Activated T-cell treated with anti-CD3 and anti-CD28 coated beads for 24 hours (primary cell): ENCODE measurements around the gene UMODL1.
"Not testable (repeated sequence)": the region's sequence is repeated elsewhere in the genome, so short reads cannot be mapped to it uniquely, and the experiment has no call there.

Experiments
- DNase-seq: peaks from one replicate; pipeline ENCODE4 v3.0.0-alpha.2; 2020; ENCODE audit warnings: low read depth

UMODL1 gene

DNA sequence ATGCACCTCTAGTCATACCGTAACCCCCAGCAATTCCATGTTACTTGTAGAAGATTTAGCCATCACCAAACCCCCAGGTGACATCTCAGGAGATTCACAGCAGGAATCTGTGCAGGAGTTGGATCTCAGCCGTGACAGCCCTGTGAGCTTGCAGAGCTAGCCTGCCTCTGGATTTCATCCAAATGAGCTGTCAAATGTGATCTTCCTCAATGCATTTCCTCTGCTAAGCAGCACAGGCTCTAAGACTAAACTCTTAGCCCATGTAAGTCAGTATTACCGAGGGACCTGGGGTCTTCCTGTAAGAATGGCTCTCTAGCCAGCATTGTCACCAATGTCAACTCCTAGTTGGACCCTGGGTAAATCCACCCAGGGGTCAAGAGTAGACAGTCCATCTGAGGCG, 41.7 kb downstream of the UMODL1 start:
- no peak for DNase-seq

DNA sequence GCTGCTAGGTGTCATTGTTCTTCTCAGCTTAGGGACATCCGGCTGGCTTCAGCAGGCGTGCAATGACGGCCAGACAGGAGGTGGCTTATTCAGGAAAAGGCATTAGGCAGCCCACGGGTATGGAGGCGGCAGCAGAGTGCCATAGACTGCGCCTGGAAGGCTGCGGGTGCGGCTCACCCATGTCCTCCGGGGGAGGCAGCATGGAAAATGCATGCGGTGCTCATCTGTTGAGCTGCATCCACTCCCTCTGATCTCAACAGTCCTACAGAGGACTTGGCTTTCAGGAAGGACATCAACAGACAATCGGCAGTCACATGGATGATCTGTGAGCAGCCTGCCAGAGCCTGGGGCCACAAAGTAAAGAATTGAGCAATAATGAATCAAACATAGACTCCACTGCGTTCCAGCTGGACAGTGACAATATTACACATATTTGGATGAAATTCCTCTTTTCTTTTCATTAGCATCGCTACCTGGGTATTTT, 42.9 kb downstream of the UMODL1 start:
- DNase-seq, result no peak

DNA sequence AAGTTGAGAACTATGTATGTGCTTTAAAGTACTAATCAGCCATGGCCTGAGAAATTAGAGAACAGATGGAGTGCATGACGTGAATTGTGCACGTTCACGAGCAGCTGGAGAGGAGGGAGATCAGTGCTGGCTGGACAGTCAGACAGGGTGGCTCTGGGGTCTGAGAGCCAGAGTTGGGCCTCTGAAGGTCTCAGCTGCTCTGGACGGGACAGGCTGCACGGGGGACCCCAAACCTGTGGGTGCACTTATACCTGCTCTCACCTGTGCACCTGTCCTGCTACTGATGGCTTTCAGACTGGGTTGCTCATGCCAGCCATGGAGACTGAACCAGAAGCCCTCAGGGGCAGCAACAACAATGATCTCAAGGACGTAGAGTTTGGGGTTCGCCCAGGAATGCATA, 43.5 kb downstream of the UMODL1 start:
- no peak for DNase-seq

DNA sequence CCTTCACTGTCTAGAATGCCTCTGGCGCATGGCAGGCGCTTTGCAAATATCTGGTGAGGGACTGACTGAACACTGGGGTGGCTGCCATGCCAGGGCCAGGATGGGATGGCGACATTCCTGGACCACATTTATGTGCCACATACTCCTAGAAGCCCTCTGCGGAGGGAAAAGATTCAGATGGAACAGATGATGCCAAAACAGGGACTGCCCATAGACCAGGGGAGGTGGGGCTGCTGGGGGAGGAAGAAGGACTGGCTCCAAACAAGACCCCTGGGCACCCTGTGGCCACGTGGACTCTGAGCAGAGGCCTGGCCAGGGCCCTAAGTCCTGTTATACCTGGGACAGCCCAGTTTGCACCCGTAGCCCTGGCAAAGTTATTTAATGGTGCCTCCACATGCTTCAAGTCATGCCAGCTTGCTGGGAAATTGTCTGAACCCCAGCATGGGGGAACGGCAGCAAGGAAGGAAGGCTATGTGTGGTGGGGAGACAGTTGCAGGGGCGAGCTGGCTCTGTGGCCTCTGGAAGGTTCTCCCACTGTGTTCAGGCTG, 44.1 kb downstream of the UMODL1 start:
- no peak for DNase-seq

DNA sequence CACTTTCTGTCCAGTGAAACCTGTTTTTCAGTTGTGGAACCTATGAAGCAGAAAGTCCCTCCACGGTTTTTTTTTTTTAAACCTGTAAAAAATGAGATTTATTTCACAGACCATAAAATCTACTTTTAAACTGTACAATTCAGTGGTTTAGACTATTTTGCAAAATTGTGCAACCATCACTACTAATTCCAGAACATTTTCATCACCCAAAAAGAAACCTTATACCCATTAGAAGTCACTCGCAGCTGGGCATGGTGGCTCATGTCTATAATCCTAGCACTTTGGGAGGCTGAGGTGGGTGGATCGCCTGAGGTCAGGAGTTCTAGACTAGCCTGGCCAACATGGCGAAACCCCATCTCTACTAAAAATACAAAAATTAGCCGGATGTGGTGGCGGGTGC, 45.4 kb downstream of the UMODL1 start:
- not testable (repeated sequence) for DNase-seq

DNA sequence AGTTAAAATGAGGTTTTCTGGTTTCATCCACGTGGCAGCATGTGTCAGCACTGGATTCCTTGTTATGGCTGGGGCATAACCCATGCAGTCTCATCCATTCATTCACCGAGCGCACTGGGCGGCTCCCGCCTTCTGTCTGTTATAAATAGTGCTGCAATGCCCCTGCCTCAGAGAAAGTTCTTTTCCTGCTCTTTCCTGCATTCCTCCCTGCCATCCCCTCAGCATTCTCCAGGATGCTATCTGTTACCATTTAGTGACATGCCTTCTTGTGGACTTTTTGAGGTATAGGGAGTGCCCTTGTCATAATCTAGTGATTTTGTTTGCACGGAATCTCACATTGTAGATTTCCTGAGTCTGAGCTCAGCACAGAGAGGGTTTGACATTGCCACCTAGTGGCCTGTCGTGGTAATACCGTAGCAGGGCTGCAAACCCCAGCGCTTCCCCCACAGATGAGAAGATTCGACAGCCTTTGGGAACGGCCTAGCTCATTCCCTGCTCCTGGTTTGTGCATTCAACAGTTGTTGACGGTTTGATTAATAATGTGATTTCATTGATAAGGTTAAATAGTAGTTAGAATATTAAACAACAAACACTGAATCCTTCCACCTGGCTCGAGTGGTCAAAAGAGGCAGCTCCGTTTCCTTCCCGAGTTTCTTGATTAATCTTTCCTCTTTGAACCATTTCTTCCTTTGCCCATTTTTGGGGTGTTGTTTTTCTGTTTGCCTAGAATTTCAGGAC, 46.3 kb downstream of the UMODL1 start:
- DNase-seq, result peak; percentile 70

DNA sequence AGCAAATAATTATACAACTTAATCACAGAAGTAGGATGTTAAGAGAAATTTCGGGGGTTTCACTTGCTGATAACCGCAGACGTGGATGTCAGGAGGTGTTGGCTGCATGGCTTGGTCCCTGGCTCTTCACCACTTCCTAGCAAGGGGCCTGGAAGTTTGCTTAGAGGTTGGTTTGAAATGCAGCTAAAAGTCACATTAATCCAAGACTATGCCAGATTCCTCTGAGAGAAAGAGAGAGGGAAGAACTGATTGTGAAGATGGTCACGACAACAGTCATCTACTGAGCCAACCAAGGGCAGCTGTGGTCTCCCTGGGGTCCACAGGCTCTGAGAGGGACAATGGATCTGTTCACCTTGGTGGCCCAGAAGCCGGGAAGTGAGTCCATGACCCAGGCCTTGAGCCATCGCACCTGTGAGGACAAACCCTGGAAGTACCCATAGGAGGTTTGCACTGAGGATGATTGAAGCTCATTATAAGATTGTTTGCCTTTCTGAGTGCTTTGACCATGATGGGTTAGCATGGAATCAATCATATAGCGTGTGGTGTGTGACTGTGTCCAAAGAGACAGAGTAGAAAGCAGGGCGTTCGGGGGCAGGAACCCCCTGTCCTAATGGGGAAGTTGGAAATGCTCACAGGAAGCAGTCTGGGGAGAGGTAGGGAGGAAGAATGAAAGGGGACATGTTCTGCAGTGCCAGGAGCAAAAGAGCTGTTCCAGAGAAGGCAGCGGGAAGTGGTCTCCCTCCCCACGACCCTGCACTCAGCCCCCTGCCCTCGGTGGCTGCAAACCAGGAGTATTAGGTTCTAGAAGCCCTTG, 47.1 kb downstream of the UMODL1 start:
- DNase-seq, result no peak

DNA sequence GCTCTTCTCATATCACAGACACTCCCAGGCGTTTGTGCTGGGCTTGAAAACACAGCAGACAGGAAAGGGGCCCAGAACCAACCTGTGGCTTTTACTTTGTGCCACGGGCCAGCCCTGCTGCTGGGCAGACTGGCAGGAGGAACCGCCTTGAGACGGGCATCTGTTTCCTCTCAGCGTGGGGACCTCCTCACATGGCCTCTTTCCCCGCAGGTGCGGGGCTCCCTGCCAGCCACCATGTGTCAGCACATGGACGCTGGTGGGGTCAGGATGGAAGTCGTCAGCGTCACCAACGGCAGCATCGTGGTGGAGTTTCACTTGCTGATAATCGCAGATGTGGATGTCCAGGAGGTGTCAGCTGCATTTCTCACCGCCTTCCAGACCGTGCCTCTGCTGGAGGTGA, 47.8 kb downstream of the UMODL1 start:
- no peak for DNase-seq

DNA sequence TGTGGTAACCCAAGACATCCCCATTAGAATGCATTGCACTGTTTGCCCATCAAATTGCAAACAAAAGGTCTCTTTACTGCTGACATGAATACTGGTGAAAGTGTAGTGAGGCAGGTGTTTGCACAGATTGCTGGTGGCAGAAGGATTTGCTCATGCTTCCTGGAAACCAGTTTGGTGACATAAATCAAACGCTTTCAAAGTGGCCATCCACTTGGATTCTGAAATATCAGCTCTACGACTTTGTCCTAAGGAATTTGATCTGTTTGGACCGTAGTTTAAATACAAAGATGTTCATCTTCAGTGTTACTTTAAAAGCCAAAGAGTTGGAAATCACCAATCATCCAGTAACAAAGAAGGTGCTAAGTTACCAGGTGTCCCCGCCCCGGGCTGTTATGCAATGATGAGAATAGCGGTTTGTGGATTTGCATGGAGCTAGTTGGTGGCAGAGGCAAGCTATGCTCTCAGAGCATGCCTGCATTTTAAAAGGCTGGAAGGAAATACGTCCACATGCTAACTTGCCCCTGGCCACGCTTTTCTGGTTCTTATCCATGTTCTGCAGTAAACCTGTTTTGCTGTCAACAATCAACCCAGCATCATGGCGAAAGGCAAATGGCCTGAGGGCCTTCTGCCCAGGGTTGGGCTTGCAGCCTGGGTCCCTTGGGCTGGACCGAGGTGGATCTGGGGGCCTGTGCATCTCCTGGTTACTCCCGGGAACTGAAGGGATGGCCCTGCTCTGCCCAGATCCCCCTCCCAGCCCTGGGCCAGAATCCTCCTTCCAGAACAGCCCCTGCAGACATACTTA, 49.2 kb downstream of the UMODL1 start:
- DNase-seq, result no peak

DNA sequence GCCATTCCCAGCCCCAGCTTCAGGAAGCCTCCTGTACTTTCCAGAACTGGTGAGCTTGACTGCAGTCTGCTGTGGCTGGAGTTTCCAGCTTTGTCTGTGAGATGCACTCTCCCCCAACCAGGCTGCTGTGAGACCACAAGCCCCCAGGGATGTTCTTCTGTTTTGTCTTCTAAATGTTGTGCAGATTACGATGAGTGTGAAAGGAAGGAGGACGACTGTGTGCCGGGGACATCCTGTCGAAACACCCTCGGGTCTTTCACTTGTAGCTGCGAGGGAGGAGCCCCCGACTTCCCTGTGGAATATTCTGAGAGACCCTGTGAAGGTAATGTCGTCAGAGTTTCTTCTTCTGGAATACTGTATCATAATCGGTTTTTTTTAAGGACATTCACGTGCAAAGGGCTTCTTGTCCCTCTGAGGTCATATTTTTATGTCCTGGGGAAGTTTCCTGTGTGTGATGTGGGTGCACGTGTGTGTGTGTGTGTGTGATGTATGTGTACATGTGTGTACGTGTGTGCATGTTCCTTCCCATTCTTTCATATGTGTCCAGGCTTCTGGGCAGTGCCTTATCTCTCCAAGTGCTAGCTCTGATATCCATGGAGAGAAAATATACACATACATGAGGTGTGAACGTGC, 49.9 kb downstream of the UMODL1 start:
- no peak for DNase-seq

DNA sequence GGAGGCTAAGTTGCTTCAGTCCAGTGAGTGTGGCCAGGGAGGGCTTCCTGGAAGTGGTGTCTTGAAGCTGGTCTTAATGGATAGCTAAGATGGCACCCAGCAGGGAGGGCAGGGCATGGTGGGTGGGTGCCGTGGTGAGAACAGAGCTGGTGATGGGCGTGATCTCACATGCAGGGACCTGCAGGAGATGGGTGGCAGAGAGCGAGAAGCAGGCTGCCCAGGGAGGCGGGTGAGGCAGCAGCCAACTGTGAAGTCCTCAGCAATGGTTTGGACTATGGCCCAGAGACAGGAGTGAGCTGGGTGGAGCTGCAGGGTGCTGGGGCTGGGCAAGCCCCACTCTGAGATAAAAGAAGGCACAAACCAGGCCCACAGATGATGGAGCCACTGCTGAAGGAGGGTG, 50.7 kb downstream of the UMODL1 start:
- DNase-seq, result no peak

DNA sequence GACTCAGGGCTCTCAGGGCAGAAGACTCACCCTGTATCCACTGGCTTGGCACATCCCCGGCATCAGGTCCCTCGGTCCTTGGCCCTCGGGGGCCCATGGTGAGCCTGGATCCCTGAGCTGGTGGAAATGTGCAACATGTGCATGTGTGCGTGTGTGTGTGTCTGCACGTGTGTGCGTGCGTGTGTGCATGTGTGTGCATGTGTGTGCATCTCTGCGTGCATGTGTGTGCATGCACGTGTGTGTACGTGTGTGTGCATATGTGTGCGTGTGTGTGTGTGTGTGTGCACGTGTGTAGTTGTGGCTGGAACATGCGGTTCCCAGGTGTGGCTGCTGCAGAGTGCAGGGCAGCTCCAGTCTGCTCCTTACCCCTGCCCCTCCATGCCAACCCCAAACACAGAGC, 51.3 kb downstream of the UMODL1 start:
- DNase-seq, result no peak

DNA sequence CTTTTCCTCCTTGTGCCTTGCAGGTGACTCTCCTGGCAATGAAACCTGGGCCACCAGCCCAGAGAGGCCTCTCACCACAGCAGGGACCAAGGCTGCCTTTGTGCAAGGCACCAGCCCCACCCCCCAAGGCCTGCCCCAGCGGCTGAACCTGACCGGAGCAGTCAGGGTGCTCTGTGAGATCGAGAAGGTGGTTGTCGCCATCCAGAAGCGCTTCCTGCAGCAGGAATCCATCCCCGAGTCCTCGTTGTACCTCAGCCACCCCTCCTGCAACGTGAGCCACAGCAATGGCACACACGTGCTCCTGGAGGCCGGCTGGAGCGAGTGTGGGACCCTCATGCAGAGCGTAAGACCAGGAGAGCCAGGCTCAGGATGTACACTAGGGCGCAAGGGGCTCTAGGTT, 51.7 kb downstream of the UMODL1 start:
- DNase-seq, result no peak

DNA sequence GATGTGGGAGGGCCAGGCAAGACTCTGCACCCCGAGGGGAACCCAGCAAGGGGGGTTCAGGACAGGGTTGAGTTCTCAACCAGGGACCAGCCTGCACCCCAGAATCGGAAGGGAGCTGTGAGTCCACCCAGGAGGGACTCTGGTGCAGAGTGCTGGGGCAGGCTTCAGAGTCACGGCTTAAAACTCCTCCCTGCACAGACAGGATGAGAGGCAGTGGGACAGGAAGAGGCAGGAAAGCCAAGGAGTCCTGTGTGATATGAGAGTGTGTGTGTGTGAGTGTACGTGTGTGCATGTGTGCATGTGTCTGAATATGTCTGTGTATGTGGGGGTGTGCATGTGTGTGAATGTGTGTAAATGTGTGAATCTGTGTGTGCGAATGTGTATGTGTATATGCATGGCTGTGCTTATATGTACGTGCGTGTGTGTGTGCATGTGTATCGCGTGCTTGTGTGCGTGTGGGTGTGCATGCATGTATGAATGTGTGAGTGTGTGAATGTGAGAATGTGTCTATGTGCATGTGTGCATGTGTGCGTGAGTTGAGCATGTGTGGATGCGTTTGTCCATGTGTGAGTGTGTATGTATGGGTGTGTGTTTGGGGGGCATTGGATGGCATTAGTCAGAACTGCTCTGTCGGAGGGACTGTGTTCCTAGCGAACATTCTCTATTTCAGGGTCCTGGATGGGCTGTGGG, 52.2 kb downstream of the UMODL1 start:
- no peak for DNase-seq

DNA sequence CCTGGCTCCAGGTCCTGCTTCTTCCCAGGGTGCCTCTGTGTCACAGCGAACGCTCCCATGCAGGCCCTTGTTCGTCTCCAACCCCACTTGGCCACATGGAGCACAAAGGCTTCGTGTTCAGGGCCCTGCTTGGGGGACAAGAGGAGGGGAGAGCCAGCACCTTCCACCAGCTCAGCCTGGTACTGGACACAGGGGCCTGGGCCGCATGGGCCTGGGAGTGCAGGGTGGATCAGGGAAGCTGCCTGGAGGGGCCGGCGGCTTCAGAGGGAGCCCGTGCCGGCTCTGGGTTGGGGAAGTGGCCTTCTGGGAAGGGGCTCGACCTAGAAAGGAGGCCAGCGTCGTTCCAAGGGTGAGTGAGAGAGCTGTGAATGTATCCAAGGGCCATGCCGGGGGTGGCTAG, 53.0 kb downstream of the UMODL1 start:
- no peak for DNase-seq

DNA sequence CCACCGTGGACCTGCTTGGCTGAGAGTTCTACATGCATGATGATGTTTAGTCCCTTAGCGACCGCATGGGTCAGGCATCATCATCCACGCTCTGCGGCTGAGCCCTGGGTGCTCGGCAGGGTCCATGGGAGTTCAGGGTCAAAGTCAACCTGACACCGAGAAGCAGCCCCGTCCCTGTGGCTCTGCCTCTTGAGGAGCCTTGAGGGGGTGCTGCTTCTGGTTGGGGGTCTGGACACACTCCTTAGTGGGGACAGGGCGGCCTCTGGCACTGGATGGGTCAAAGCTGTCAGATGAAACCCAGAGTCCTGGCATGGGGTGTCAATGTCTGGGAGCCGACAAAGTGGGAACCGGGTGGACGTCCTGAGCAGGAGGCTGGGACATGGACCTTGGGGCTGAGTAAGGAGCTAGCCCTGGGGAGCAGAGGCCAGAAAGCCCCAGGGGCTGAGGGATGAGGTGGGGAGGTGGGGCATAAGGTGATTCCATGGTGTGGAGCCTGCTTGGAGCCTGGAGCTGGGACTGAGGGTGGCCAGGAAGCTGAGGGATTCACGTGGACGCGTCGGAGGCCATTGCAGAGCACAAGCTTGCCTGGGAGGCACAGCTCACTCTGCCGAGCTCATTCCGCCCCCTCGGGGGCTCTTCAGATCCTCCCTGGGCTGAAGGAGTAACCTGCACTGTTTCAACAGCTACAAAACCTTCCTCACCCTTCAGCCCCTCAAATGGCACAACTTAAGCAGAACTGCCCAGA, 53.9 kb downstream of the UMODL1 start:
- DNase-seq, result no peak

DNA sequence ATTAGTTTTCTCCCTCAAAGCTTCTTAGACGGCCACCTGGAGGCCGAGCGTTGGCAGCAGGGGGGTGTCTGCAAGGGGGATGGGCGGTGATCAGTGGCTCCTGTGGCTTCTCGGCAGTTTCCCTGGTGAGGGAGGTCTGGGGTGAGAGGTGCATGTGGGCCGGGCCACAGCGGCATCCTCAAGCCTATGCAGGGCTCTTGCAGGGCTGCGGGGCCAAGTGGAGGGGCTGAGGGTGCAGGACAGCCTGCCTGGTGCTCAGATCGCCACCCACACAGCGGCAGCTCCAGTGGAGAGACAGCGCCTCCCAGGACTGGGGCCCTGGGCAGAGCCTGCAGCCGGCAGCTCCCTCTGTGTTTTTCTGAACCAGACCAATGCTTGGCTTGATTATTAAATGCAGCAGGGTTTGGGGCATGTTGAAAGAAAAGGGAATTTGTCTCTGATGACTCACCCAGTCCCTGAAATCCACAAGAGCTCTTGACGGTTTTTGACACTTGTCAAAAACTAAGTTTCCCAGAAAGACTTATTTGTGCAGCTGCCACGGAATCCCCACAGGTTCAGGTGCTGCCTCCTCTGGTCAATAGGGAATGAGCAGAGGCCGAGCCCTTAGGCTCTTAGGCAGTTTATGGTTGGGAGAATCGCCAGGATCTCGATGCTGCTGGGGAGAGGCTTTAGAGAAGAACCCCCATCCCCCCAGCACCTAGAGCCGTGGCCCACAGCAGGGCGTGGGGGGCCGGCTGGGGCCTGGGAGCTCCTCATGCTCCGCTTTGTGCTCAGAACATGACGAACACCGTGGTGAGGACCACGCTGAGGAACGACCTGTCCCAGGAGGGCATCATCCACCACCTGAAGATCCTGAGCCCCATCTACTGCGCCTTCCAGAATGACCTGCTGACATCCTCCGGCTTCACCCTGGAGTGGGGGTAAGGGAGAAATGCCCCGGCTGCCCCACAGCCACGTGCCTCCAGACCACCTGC, 54.7 kb downstream of the UMODL1 start:
- no peak for DNase-seq

DNA sequence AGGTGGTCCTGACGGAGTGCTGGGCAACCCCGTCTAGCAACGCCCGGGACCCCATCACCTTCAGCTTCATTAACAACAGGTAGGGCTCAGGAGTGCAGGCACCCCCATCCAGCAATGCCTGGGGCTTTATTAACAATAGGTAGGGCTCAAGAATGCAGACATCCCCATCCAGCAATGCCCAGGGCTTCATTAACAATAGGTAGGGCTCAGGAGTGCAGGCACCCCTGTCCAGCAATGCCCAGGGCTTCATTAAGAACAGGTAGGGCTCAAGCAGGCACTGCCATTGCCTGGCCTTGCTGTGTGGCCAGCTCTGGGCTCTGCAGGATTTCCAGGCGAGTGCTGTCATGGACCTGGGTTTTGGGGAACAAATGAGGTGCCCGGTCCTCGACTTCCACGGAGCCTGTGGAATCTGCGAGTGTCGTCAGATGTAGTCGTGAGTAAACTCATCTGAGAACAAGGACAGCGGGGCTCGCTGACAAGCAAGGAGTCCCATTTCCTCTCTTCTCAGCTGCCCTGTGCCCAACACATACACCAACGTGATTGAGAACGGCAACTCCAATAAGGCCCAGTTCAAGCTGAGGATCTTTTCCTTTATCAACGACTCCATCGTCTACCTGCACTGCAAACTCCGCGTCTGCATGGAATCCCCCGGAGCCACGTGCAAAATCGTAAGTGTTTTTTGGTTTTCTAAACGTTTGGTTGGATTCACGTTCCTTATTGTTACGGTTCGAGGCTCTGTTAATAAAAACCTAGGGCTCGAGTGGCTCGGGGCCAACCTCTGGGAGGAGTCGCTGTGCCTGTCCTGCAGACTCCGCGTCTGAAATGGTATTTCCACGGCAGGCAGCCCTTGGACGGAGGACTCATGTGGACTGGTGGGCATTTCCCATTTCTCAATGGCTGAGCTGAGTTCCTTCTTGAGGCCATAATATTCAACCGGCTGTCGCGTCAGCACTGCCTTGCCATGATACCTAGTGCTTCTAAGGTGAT, 56.3 kb downstream of the UMODL1 start:
- no peak for DNase-seq
